Measurements from ENCODE around the gene ZBTB44.

ZBTB44 gene

DNA sequence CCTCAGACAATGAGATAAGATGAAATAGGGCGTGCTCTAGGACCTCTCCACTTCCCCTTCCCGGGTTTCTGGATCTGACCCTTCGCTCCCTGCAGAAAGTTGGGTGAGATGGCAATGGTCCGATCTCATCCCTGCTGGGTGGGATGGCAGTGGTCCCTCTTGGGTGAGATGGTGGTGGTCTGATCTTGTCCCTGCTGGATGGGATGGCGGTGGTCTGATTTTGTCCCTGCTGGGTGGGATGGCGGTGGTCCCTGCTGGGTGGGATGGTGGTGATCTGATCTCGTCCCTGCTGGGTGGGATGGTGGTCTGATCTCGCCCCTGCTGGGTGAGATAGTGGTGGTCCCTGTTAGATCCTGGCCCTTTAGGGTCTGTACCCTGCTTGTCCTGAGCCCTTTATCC lies 133.8 kb downstream of the ZBTB44 start:
- H3K4me3 ChIP-seq (ENCODE audit: low read depth, low read length) = no peak overlapping the region
- no peak for DNase-seq (ENCODE audit: low read depth)
- TF ChIP-seq, protein P1, sequence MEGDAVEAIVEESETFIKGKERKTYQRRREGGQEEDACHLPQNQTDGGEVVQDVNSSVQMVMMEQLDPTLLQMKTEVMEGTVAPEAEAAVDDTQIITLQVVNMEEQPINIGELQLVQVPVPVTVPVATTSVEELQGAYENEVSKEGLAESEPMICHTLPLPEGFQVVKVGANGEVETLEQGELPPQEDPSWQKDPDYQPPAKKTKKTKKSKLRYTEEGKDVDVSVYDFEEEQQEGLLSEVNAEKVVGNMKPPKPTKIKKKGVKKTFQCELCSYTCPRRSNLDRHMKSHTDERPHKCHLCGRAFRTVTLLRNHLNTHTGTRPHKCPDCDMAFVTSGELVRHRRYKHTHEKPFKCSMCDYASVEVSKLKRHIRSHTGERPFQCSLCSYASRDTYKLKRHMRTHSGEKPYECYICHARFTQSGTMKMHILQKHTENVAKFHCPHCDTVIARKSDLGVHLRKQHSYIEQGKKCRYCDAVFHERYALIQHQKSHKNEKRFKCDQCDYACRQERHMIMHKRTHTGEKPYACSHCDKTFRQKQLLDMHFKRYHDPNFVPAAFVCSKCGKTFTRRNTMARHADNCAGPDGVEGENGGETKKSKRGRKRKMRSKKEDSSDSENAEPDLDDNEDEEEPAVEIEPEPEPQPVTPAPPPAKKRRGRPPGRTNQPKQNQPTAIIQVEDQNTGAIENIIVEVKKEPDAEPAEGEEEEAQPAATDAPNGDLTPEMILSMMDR (conservative IDR thresholded peaks at IDR 0.05; ENCODE audit: low read depth, low read length) = no peak

DNA sequence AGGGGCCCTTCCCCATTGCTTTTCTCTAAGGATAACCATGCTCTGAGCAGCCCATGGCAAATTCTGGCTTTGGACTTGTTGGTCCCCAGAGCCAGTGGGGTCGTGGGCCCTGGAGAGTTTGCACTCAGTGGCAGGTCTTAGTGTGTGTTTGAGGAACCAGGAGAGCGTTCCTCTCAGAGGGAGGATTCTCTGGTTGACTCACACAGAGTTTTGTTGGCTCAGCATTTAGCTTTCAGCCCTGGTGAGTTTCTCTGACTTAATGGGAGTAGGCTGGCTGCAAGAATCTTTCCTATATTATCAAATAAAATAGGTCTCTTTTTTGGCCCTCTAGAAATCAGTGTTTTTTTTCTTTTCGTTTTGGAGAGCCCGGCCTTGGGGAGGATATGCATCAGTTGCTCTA lies 134.2 kb downstream of the ZBTB44 start:
- TF ChIP-seq, protein P1 (conservative IDR thresholded peaks at IDR 0.05; ENCODE audit: low read depth, low read length) = no peak
- peak; percentile 70 for DNase-seq (ENCODE audit: low read depth)

DNA sequence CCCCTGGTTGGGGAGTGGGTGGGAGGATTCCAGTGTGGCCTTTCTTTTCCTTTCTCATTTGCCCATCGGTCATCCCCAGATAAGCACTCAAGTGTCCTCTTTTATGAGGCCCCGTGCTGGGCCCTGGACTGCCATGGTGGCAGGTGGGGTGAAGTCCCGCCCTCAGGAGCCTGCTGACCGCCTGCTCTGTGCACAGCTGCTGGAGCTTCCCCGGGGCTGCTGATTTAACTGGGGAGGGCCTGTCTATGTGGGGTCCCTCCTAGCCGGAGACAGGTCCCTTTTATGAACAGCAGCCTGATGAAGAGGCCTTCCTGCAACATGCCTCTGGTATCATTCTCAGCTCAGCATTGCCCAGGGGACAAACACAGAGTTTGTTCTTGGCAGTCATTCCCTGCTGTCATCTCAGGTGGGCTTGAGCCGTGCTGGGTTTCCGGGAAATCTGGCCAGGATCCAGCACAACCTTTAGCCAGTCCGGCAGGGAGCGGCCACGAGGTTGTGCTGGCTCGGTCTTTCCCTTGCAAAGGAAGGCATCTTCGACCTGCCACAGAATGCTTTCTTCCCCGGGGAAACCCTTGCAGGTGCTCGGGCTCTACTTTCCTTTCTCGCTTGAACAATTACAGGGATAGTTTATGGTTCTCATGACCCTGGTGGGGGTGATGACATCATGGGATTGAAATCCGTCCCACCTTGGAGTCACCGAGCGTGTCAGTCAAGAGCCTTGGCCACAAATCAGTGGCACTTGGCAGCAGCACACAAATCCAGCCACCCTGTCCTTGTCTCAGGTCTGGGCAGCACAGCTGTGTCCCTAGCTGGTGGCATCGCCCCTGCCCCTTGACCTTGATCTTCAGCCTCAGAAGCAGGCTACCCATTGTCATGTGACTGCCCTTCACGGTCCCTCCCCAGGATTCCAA lies 135.1 kb downstream of the ZBTB44 start:
- TF ChIP-seq, protein P1 (conservative IDR thresholded peaks at IDR 0.05; ENCODE audit: low read depth, low read length) = no peak
- H3K4me3 ChIP-seq (ENCODE audit: low read depth, low read length) = no peak overlapping the region

More for the DNA sequence above, 134.2 kb downstream of the ZBTB44 start:
- H3K4me3 ChIP-seq (ENCODE audit: low read depth, low read length) = no peak overlapping the region

DNA sequence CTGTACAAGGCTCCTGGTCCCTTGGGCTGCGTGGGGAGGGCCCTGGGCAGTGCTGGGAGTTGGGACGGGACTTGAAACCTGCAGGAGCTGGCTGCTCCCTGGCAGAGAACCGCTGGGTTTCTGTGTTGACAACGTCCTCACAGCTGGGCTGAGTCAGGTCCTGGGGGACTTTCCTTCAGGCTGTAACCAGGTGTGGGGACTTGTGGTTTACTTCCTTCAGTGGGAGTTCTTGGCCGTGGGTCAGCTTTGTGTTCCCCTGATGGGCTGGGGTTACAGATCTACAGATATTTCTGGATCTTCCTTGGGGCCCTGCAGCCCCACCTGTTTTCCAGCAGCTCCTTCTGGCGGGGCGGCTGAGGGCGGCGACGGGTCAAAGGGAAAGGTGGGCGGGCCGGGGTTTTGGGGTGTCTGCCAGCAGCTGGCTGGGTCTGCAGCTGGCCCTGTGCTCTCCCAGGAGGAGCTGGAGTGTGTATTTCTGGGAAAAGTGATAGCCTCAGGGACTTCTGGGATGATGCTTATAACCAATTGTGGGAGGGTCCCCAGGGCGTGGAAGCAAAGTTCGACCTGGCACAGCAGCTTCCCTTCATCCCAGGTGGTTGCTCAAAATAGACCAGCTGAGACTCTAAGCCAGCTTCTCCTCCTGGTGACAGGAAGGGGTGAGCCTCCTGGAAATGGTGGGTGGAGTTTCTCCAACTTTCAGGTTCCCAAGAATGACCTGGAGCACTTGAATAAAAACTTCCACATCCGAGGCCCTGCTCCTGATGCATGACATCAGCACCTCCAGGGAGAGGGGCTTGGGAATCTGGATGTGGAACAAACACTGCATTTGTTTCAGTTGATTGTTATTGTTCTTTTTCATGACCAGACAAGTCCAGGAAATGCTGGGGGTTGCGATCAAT lies 136.0 kb downstream of the ZBTB44 start:
- TF ChIP-seq, protein P1 (conservative IDR thresholded peaks at IDR 0.05; ENCODE audit: low read depth, low read length) = no peak
- no peak for DNase-seq (ENCODE audit: low read depth)
- no peak overlapping the region for H3K4me3 ChIP-seq (ENCODE audit: low read depth, low read length)

More for the DNA sequence above, 135.1 kb downstream of the ZBTB44 start:
- DNase-seq (ENCODE audit: low read depth) = no peak

DNA sequence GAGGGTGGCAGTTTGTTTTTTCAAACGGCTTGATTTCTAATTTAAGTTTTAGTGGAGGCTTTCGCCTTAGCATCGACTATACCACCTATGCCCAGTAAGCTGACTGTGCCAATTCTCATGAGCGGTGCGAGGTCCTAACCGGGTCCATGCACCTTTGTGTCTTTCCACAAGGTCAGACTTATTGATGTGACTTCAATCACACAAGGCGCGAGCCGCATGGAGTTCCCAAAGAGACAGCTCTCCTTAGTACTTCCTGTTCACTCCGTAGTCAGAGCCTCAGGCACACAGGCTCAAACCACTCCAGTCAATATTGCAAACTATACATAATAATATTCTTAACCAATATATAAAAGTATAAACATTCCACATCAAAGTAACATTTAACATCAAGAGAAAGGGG lies 136.9 kb downstream of the ZBTB44 start:
- no peak for DNase-seq (ENCODE audit: low read depth)
- no peak overlapping the region for H3K4me3 ChIP-seq (ENCODE audit: low read depth, low read length)
- TF ChIP-seq, protein P1 (conservative IDR thresholded peaks at IDR 0.05; ENCODE audit: low read depth, low read length) = no peak
